ENCODE data around the gene PFDN4.

PFDN4 gene, protein sequence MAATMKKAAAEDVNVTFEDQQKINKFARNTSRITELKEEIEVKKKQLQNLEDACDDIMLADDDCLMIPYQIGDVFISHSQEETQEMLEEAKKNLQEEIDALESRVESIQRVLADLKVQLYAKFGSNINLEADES
- 5.4 to 16.9 (median 10.6) reads per million in 18 experiments for total RNA-seq

DNA sequence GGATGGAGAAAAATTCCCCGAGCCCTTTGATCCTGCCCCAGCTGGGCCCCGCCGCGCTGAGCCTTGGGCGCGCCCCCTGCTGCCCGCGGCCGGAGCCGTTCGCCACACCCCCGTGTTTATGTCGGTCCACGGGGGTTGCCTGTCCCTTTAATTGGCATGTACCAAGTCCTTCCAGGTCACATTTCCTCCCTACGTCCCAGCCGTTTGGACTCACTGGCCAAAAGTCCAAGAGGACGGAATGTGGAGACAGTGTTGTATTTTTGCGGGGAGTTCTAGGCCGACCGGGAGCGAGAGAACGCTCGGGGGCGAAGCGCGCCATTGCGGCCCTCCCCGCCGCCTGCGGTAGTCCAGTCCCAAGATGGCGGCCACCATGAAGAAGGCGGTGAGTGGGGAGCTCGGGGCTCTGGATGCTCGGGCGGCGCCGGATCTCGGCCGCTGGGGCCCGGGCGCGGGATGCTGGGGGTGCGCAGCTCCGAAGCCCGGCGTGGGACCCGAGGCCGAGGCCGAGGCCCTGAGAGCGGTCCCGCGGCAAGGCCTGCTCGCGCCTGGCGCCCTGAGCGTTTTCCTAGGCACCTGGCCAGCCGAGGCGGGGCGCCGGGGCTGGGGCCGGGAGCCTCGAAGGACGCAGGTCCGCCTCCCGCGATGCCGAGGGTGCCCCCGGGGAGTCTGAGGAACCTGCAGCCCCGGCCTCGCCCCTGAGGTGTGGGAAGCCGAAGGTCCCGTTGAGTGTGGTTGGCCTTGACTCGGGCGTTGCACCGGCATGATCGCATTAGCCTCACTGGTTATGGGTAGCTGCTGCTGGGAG lies at the start of gene PFDN4:
PFDN4 (plus strand) TSS at position 345 of the 805 bp plus-strand sequence; CDS start at position 359, 14 bp downstream.
- DNase-seq = peak; percentile 78 to 83

- DNase-seq = no peak
Observed at GRCh38 chr20:54158226-54158625, 49.7 kb upstream of the PFDN4 start.

- DNase-seq = no peak
Observed at GRCh38 chr20:54158856-54159418, 49.0 kb upstream of the PFDN4 start.

- no peak for DNase-seq
Observed at GRCh38 chr20:54160065-54161007, 47.6 kb upstream of the PFDN4 start.

DNA sequence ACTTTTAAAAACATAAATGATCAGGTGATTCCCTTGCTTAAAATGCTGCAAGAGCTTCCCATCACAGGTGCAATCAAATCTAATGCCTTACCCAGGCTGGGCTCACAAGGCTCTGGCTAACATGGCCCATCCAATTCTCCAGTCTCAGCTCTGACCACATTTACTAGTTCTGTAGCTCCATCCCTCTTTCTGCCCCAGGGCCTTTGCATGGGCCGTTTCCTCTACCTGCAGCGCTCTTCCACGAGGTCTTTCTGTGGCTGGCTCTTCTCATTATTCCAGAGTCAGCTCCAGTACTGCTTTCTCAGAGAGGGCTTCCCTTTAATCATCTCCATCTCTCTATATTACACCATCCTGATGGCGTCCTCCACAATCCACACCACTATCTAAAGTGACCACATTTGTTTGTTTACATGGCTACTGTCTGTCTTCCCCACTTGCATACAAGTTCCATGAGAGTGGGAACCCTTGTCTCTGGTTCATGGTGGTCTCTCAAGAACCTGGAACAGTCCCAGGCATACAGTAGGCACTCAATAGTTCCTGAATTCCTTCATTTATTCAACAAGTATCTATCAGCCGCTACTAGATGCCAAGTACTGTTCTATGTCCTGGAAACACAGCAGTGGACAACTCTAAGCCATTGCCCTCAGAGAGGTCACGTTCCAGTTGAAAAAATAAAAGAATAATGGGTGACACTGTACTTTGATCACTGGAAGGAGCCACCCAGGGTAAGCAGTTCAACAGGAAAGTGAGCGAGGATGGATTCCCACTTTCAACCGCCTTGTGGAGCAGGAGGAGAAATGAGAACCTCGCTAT lies 46.7 kb upstream of the PFDN4 start:
- no peak for DNase-seq

GRCh38 chr20:54161821-54162149 lies 46.1 kb upstream of the PFDN4 start:
- no peak for DNase-seq

GRCh38 chr20:54162378-54163009 lies 45.4 kb upstream of the PFDN4 start:
- DNase-seq = no peak

GRCh38 chr20:54163402-54163801 lies 44.5 kb upstream of the PFDN4 start:
- no peak for DNase-seq

DNA sequence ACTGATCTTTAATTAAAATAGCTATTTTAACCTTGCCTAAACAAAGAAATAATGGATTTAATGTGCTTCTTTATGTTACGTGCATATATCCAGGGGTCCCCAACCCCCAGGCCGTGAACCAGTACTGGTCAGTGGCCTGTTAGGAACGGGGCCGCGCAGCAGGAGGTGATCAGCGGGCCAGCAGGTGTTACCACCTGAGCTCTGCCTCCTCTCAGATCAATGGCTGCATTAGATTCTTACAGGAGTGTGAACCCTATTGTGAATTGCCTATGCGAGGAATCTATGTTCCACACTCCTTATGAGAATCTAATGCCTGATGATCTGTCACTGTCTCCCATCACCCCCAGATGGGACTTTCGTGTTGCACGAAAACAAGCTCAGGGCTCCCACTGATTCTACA lies 42.9 kb upstream of the PFDN4 start:
- DNase-seq = no peak

GRCh38 chr20:54165803-54166202 lies 42.1 kb upstream of the PFDN4 start:
- no peak for DNase-seq

GRCh38 chr20:54166987-54167662 lies 40.8 kb upstream of the PFDN4 start:
- DNase-seq = no peak

- no peak for DNase-seq
Observed at GRCh38 chr20:54167909-54168872, 39.7 kb upstream of the PFDN4 start.

DNA sequence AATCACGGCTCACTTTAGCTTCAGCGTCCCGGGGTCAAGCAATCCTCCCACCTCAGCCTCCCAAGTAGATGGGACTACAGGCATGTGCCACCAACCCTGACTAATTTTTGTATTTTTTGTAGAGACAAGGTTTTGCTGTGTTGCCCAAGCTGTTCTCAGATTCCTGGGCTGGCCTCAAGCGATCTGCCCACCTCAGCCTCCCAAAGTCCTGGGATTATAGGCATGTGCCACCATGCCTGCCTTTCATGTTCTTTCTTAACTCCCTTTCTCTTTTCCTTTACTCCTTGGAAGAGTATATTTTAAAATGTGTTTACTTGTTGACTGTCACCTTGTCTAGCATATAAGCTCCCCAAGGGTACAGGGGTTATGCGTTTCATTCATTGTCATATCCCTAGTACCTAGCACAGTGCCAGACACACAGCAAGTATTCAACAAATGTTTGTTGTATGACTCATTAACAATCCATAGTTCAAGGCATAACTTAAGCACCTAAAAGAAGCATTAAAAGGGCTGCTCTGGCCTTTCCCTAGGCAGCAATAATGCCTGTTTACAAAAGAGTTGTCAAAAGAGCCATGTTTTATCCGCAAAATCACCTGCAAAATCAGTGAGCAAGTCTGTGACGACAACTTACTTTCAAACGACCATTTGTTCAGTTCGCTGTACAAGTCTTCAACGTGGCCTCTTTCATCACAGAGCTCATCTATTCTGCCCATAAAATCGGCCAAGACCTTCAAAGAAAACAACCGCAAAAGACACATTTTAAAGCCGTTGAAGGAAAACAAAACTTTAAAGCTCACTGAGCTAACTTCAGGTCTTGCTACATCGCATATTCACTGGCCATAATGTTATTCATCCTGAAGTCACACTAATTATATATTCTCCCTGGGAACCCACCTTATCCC lies 38.7 kb upstream of the PFDN4 start:
- DNase-seq = no peak

- DNase-seq = no peak
Observed at GRCh38 chr20:54170026-54170471, 37.8 kb upstream of the PFDN4 start.

- DNase-seq = no peak
Observed at GRCh38 chr20:54170963-54171362, 36.9 kb upstream of the PFDN4 start.

DNA sequence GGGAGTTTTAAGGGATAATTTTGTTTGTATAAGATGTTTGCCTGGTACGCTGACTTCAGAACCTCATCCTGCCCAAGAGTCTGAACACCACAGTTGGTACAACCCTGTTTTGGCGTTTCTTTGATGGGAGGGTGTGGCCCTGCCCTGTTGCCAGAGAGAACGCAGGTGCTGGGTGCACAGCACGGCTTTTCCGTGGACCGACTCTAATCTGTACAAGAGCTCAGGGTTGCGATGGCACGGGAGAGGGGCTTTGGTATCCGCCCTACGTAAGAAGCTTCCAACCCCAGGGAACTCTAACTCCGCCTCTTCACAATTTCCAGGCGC lies 35.4 kb upstream of the PFDN4 start:
- DNase-seq = no peak

GRCh38 chr20:54172856-54173652 lies 34.8 kb upstream of the PFDN4 start:
- DNase-seq = no peak
